Posterior vena cava (tissue), 2 donors: ENCODE results near the gene CPNE6. TPM values are rescaled to one million over a fixed set of nuclear protein-coding genes. Genes with fewer than 3 reads are reported as not detected.

Experiments
- DNase-seq: peaks from one replicate; pipeline ENCODE4 v3.0.0-alpha.2; 2020; ENCODE audit warnings: low spot score
- intact Hi-C, 2 donors: fragments of 100-400 bp; cut with DNase I; formaldehyde crosslinking; loops; one replicate each; pipeline versions ENCODE4 v1.14.1 to v1.14.2; 2022 to 2023
- total RNA-seq, 2 donors: library from RNA; stranded (reverse); fragmentation: NEBNext Ultra II Directional; extraction: Animal tissue kit (Norgen Biotek cat#: 25700); gene quantifications; one replicate each; pipeline ENCODE4 v1.2.1, GENCODE V29; 2021
- donor health status: DM: yes; HTN: yes; CAD: no.
- donor health status: DM: yes; HTN: yes; CAD: no.

Gene CPNE6
- total RNA-seq, 2 donors from 2014 or later: 0.32 to 1.3 TPM

DNA sequence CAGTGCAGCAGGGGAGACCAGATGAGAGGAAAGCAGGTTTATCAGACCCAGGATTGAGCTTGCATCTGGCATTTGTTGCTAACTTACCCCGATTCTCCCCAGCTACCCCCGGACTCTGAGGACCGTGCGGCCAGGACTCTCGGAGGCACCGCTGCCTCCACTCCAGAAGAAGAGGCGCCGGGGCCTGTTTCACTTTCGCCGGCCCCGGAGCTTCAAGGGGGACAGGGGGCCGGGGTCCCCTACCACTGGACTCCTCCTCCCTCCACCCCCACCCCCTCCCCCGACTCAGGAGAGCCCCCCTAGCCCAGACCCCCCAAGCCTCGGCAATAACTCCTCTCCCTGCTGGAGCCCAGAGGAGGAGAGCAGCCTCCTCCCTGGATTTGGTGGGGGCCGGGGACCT, 6.5 kb upstream of the CPNE6 start:
- intact Hi-C loops: no loop called here
- DNase-seq: peak; percentile 34

DNA sequence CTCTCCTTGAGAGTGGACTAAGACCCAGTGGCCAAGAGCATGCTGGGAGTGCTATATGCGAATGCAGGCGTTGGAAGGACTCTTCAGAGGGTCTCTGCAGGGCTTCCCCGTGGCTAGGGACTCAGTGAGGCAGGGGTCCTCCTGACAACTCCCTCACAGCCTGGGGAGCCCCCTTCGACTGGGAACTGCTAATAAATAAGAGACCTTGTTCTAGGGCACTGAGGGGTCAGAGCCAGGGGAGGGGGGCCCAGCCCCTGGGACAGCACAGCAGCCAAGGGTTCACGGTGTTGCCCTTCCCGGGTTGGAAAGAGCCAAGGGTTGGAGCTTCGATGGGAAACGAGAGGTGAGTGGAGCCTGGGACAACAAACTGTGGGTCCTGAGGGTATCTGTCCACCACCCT, 6.0 kb upstream of the CPNE6 start:
- intact Hi-C loops: no loop called here
- peak; percentile 60 for DNase-seq

DNA sequence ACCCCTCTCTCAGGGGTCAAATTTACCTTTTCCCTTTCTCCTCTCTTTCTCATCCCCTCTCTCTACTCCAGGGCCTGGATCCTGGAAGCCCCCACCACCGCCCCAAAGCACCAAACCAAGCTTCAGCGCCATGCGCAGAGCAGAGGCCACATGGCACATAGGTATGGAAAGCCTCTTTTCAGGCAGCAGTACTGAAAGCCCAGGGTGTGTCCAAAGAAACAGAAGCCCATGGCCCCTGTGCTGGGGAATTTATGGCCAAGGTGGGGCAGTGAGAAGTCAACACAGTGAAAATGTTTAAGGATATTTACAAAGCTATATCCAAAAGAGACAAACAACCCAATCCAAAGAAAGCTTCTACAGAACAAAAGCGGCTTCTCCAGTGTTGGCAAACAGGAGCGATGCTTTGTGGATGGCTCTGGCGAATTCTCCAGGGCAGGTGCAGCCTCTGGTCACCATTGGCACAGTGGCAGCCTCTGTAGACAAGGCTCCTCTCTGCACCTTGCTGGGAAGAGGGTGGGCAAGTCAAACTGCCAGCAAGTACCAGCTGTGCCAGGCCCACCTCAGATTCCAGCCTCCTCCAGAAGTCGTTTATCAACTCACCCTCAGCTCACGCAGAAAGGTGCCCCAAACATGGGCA, 4.7 kb upstream of the CPNE6 start:
- DNase-seq: peak; percentile 51
- intact Hi-C loops: no loop called here

DNA sequence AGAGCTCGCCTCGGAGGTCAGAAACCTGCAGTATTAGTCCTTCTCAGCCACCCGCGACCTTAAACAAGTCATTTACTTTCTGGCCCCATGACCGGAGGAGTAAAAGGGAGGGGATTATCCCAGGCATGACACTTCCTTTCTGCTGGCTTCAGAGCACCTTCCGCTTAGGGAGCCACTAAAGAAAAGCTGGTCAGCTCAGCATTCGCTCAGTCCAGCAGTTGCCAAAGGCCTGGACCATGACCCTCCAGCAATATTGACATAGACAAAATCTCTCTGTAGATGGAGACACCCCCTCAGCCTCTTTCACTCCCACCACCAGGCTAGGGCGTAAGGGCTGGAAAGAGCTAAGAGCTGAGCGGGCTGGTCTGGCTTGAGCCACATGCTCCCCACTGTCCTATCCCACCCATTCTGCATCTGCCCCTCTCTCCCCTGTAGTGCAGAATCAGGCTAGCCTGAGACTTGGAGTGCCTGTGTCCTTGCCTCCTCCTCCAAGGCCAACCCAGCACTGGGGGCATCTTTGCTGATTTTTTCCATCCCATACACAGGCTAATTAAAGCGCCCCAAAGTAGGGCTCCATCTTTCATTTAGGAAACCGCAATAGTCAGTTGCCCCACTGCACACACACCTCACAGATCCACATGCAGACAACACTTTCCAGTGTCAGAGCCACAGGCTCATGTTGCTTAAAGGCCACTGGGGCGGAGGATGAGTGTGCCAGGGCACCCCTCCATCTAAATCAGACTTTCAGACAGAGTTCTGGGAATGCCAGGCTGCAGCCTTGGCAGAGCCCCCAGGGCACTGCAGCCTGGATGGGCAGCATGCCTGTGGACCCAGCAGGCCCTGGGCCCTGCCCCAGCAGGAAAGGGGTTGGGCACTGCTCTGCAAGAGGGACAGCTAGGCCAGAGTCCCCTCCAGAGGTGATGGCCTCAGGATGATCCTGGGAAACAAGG, 4.0 kb upstream of the CPNE6 start:
- DNase-seq: peak; percentile 34
- intact Hi-C loops: no loop called here

DNA sequence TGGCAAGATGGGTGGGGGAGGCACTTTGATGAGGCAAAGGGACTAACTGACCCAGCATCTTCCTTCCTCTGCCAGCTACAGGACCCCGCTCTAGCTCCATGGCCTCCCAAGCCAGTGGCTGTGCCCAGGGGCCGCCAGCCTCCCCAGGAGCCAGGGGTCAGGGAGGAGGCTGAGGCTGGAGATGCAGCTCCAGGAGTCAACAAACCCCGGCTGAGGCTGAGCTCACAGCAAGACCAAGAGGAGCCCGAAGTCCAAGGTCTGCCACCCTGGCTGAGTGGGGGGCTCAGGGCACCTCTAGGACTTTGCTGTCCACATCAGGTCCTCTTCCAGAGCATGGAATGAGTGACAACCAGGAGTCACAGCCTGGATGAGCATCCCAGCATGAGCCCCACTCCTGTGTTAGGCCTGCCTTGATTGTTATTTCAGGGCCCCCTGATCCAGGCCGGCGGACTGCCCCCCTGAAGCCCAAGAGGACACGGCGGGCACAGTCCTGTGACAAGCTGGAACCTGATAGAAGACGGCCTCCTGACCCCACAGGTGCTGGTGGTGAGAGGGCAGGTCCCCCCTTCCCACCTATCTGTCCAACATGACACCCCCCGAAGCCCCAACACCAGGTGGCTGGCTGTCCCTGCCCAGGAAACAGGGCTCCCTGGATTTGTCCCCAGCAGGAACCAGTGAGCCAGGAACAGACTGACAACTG, 2.5 kb upstream of the CPNE6 start:
- intact Hi-C loops: no loop called here
- peak; percentile 69 for DNase-seq

DNA sequence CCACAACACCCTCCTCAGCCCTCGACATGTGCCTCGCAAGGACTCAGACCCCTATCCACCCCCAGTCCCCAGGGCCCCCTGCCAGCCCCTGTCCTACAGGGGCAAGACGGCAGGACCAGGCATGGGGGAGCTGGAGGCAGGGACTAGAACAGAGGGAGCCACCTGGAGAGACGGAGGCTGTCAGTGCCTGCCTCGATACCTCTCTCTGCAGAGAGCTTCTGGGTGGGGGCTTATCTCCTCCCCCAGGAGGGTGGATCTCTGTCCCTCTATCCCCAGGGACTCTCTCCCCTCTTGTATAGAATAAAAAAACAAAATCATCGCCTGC, 2.0 kb upstream of the CPNE6 start:
- no peak for DNase-seq
- intact Hi-C loops: no loop called here

DNA sequence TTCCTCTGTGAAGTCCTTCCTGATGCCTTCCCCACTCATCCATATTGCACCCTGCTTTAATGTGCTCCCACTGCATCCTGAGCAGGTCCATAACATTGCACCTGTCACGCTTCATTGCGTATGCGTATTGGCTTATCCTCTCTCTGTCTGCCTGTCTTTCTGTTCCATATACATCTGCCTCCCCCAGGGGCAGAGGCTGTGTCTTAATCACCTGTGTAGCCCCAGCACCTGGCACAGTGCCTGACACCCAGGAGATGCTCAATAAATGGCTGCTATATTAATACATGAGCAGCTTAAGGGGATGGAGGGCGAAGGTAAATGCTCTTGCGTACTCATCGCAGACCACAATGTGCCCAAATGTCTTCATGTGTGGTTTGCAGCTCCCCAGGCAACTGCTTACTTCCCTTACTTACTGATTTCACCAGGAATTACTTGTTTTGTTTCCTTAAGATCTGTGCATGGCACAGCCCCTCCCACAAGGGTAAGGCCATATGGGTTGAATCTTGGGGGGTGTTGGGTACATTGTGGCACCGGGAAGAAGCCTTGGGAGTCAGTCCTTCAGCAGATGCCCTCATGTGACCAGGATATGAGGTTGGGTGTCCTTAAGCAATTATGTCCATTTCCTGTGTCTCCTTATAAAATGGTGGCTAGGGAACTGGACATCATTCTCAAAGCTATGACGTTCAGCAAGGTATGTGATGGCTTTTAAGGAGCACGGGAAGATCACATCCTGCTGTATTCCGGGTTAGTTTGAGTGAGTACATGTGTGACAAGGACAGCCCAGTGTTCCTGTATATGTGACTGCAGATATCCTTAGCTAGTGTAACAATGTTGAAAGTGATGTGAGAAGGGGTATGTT, 848 bp upstream of the CPNE6 start:
- intact Hi-C loops: no loop called here
- peak; percentile 72 for DNase-seq

DNA sequence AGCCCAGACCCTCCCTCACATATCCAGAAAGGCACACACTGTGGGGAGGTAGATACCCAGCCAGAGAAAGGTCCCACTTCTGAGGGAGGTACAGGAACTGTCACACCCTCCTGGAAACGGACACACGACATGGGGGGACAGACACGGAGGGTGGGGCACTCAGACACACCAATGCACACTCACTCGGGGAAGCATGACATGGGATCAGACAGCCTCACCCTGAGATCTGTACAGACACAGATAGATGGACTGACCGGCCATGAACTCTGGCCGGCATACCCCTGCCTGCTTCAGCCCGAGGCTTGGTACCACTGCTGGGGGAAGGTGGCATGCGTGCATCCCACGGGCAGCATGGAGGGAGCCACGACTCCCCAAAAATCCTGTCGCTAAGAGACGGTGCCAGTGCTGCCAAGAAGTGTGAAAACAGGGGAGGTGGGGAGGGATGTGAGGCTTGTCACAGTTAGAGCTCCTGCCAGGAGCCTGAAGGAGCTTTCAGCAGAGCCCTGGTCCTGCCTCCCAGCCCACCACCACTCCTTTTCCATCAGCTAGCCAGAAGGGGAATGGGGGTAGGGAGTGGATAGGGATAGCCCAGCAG, 571 bp downstream of the CPNE6 start:
- intact Hi-C loops: no loop called here
- DNase-seq: no peak

DNA sequence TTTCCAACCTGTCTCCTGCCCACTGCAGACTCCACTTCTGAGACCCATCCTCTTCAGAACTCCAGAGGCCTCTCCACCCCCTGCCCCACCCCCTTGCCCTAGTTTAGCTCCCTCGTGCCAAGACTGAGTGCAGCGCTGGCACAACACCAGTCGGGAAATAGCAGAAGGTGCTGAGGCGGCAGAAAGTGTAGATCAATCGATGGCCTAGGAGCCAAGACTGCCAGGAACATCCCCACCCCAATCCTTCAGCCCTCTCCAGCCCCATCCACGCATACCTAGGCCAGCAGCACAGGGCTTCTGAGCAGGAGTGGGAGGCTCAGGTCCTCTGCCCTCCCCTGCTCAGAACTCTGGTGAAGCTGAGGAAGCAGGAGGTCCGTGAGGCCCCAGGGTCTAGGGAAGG, 1.1 kb downstream of the CPNE6 start:
- no peak for DNase-seq
- intact Hi-C loops: no loop called here

DNA sequence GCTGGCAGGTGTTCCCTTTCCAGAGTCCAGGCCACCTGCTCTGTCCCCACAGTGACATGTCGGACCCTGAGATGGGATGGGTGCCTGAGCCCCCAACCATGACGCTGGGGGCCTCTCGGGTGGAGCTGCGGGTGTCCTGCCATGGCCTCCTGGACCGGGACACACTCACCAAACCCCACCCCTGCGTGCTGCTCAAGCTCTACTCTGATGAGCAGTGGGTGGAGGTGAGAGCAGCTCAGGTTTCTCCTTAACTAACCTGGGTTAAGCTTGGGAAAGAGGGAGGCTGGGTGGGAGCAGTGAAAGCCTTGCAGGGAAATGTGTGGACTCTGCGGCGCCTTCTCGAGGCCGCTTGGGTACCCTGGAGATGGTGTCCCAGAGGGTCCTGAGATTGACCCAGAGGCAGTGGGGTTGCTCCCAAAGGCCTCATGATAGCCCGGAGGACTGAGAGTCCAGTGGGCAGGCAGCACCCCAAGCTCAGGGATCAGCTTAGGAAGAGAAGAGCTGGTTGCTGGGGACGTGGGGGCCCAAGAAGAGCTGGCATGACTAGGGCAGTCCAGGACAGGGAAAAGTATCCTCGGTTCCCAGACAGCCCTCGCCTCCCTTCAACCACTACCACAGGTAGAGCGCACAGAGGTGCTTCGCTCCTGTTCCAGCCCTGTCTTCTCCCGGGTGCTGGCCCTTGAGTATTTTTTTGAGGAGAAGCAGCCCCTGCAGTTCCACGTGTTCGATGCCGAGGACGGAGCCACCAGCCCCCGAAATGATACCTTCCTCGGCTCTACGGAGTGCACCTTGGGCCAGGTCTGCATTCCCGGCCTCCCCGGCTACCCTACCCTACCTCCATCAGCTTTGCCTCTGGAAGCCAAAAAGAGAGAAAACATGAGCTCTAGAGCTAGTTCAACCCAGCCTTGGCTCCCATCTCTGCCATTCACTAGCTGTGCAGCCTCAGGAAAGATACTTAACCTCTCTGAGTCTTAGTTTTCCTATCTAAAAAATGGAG, 1.8 kb downstream of the CPNE6 start:
- intact Hi-C loops: no loop called here
- DNase-seq: no peak

DNA sequence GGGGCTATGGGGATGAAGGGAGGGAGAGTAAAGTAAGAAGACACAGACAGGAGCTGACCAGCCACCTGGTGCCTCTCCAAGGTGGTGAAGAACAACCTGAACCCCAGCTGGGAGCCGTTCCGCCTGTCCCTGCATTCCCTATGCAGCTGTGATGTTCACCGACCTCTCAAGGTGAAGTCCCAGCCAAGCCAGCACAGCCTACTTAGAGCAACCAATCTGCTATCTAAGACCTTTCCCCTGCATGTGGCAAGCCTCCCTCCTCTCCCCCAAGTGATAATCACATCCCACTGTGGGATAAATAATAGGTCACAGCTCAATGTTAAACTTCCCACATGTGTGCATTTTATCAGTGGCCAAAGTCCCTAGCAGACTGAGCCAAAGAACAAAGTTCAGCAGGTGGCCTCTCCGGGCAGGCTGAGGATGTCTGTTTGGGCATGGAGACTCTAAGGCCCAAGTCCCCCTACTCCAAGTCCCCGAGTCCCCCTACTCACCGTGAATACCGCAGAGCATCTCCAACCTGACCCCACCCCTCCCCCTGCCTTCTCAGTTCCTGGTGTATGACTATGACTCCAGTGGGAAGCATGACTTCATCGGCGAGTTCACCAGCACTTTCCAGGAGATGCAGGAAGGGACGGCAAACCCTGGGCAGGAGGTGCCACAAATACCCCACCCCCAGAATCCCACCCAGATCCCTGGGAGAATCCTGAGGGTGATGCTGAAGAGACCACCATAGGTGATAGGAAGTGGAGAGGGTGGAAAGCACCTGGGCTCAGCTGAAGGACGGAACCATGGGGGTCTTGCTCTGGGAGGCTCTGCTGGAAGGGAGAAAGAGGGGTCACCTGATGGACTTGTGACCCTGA, 3.5 kb downstream of the CPNE6 start:
- intact Hi-C loops: no loop called here
- DNase-seq: no peak

DNA sequence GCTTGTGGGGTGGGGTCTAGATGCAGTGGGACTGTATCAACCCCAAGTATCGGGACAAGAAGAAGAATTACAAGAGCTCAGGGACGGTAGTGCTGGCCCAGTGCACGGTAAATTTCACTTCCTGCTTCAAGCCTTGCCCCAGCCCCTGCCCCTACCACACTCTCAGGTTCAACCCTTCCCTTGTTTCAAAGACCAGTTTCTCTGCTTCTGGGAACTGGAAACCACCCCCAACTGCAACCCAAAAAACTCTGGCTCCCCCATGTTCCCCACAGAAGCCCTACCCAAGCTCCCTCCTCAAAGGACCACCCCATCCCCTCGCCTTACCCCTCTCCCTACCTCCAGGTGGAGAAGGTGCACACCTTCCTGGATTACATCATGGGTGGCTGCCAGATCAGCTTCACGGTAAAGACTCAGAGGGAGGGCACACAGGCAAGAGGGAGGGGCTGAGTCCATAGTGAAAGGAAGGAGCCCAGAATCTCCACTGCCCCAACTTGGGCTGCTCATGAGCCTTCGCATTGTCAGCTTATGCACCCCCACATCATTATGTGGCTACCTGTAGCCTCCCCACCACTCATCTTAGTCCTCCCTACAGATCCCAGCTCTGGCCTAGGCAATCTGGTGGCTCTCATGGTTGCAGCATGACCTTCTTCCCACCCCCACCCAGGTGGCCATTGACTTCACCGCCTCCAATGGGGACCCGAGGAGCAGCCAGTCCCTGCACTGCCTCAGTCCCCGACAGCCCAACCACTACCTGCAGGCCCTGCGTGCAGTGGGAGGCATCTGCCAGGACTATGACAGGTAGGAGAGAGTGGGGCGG, 4.3 kb downstream of the CPNE6 start:
- intact Hi-C loops: no loop called here
- no peak for DNase-seq

DNA sequence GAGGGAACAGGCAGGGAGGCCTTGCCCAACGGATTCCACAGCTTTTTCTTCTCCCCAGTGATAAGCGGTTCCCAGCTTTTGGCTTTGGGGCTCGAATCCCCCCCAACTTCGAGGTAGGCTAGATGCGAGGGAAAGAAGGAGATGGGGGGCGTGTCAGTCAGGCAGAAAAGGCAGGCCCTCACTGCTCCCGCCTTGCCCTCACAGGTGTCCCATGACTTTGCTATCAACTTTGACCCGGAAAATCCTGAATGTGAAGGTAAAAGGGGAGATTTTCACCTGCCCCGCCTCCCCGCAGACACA, 4.9 kb downstream of the CPNE6 start:
- intact Hi-C loops: no loop called here
- no peak for DNase-seq

DNA sequence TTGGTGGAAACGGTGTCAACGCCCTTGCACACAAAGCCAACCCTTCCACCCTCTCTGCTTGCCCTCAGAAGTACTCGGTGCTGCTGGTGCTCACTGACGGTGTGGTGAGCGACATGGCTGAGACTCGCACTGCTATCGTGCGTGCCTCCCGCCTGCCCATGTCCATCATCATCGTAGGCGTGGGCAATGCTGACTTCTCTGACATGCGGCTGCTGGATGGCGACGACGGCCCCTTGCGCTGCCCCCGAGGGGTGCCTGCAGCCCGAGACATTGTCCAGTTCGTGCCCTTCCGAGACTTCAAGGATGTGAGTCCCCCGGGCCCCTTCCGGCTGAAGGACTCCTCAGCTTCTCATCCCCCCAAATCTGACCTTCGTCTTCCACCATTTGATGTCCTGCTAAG, 5.7 kb downstream of the CPNE6 start:
- intact Hi-C loops: no loop called here
- DNase-seq: no peak

DNA sequence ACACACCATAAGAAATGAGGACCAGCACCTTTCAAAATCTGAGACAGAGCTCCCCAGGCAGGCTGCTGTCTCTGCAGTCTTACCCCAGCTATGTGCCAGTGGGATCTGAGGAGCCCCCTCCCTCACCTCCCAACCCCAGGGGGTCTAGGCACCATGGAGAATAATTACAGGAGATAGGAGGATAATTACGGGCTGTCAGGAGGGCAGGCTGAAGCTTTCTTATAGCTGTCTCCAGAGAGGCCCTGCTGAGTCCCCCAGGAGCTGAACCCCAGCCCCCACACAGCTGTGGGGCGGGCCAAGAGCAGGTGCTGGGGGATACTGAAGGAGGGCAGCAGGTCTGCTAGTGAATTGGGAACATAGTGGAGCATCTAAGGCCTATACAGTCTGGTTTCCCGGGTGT, 6.8 kb downstream of the CPNE6 start:
- intact Hi-C loops: no loop called here
- no peak for DNase-seq

DNA sequence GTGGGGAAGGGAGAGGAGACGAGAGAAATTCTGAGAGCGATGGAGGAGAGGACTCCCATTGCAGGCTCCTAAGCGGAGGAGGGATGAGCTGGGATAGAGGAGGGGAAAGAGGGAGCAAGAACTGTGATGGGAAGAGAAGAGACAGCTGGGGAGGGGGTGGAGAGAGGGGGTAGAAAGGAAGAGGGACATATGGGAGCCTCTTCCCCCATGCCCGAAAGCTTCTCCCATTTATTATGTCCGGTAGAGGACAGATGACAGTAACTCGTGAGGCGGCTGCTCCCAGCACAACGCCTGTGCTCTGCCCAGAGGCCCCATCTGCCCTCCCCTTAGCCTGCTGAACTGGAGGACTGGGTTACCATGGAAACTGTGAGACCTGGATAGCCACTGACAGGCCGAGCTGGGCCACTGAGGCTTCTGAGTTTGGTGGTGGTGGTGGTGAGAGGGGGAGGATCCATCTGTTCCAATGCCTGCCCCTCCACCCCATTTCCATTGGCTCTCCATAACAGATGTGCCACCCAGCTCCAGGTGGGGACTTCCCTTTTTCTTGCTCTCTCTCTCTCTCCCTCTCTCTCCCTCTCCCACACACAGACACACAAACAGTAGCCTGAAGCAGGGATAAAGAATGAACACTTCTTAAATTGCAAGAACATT, 8.3 kb downstream of the CPNE6 start:
- intact Hi-C loops: no loop called here
- DNase-seq: no peak
